ENCODE measurements around the gene TNFAIP8L2. TPM values are rescaled to one million over a fixed set of nuclear protein-coding genes. Genes with fewer than 3 reads are reported as not detected.
A peak's percentile ranks its signal among the peaks of the same experiment; 100 is the strongest.

The TNFAIP8L2 gene
- total RNA-seq, 1 donor = not detected

DNA sequence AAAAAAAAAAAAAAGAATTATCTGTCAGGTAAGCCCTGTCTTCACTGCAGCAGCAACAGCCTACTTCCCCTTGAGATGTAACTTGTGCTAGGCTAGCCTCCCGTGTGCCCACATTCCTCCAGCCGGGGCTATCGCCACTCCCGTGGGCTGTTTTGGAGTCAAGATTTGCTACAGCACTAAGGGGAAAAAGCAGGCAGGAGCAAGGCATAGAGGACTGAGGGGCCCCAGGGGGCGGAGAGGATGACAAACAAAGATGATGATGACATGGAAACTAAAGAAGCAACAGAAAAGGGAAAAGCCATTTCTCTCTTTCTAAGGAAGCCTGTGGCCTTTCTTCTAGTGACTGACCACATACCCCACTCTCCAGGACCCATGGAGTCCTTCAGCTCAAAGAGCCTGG is 1.9 kb downstream of the TNFAIP8L2 start:
- H3K4me3 ChIP-seq (ENCODE audit: low read depth, low read length) = no peak overlapping the region
- DNase-seq (ENCODE audit: low read depth) = no peak
- TF ChIP-seq, protein P1, sequence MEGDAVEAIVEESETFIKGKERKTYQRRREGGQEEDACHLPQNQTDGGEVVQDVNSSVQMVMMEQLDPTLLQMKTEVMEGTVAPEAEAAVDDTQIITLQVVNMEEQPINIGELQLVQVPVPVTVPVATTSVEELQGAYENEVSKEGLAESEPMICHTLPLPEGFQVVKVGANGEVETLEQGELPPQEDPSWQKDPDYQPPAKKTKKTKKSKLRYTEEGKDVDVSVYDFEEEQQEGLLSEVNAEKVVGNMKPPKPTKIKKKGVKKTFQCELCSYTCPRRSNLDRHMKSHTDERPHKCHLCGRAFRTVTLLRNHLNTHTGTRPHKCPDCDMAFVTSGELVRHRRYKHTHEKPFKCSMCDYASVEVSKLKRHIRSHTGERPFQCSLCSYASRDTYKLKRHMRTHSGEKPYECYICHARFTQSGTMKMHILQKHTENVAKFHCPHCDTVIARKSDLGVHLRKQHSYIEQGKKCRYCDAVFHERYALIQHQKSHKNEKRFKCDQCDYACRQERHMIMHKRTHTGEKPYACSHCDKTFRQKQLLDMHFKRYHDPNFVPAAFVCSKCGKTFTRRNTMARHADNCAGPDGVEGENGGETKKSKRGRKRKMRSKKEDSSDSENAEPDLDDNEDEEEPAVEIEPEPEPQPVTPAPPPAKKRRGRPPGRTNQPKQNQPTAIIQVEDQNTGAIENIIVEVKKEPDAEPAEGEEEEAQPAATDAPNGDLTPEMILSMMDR (IDR thresholded peaks at IDR 0.05; ENCODE audit: insufficient read depth, low read length) = no peak

DNA sequence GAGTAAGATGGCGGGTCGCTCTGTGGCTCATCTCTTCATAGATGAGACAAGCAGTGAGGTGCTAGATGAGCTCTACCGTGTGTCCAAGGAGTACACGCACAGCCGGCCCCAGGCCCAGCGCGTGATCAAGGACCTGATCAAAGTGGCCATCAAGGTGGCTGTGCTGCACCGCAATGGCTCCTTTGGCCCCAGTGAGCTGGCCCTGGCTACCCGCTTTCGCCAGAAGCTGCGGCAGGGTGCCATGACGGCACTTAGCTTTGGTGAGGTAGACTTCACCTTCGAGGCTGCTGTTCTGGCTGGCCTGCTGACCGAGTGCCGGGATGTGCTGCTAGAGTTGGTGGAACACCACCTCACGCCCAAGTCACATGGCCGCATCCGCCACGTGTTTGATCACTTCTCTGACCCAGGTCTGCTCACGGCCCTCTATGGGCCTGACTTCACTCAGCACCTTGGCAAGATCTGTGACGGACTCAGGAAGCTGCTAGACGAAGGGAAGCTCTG is 2.4 kb downstream of the TNFAIP8L2 start:
- no peak for DNase-seq (ENCODE audit: low read depth)
- TF ChIP-seq, protein P1 (IDR thresholded peaks at IDR 0.05; ENCODE audit: insufficient read depth, low read length) = no peak
- no peak overlapping the region for H3K4me3 ChIP-seq (ENCODE audit: low read depth, low read length)

DNA sequence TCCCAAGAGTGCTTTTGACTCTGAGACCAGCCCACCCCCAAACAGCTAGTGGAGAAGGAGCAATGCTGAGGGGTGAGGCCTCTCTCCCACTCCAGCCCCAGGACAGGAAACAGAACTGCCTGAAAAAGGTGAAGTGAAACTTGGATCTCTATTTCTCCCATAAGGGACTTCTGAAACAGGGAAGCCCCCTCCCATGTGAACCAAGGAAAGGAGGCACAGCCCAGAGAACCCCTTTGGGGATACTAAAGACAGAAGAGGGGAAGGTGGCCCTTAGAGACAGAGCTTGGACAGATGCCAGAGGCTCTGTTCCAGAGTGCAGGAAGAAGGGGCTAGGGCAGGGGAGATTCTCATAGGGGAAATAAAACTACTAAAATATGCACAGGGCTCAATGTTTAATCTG is 2.9 kb downstream of the TNFAIP8L2 start:
- TF ChIP-seq, protein P1 (IDR thresholded peaks at IDR 0.05; ENCODE audit: insufficient read depth, low read length) = no peak
- no peak for DNase-seq (ENCODE audit: low read depth)
- no peak overlapping the region for H3K4me3 ChIP-seq (ENCODE audit: low read depth, low read length)

DNA sequence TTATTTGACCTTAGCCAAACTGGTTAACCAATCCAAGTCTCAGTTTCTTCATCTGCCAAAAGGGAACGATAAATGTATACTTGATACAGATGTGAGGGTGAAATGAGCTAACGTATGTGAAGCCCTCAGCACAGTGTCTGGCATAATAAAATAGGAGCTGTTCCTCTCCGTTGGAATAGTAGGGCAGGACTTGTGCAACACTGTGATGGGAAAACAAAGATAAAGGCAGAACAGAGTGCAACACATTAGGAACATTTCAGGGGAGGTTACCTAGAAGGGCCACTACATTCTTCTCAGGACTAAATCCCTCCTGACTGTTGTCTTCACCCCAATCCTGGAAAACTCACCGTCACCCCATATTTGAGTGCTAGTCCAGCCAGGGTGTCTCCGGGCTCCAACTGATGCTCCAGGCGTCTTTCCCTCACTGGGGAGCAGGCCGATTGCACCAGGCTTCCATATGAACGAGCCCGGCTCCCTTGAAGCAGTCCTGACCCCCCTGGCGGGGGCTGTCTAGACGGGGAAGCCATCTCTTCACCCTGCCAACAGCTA is 8.4 kb downstream of the TNFAIP8L2 start:
- H3K4me3 ChIP-seq (ENCODE audit: low read depth, low read length) = peak overlapping the region; percentile 92
- TF ChIP-seq, protein P1 (IDR thresholded peaks at IDR 0.05; ENCODE audit: insufficient read depth, low read length) = no peak
- peak; percentile 49 for DNase-seq (ENCODE audit: low read depth)

DNA sequence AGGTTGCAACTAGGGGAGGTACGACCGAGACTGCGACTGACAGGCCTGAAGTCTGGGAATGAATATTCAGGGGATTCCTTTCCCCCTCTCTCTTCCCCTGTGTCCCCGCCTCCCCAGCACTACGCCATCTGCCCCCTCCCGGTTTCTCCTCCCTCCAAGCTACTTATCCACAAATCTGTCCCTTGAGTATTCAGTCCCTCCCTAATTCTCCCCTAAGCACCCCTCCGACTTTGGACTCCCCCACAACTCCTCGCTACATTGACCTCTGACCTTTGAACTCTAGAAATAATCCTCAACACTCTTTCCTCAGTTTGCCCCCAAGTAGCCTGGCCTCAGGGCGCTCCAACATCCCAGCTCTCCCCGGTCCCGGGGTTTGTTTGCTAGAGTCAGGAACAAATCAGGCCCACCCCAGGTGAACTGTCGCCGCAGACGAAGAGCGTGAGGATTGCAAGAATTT is 8.9 kb downstream of the TNFAIP8L2 start:
- H3K4me3 ChIP-seq (ENCODE audit: low read depth, low read length) = peak overlapping the region; percentile 92
- peak; percentile 67 for DNase-seq (ENCODE audit: low read depth)
- TF ChIP-seq, protein P1 (IDR thresholded peaks at IDR 0.05; ENCODE audit: insufficient read depth, low read length) = no peak

DNA sequence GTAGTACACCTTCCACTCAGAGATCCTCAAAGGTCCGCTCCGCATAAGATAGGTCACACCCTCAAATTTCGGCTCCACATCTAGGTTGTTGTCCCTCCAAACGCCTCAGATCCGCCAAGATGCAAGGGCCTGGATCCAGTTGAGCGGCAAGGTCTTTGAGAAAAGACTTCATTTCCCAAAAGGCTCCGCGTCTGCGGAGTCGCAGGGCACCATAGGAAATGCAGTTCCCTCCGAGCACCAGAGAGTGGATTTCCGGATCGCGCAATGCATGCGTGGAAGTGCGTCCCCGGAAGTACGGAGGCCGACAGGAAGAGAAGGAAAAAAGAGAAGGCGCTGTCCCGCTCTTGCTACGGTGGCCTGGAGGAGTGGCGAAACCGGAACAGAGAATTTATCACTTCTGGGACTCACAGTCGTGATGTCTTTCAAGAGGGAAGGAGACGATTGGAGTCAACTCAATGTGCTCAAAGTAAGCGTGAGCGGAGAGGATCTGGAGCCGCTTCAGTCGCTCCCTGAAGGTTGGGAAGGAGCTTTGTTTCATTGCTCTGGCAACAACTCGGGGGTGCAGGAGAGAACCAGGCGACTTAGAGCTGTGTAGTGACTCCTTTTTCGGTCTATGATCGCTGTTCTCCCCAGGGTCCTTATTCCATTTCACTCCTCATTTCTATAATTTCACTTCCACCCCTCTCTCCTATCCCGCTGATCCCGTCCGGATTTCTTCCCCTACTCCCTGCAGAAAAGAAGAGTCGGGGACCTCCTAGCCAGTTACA is 9.5 kb downstream of the TNFAIP8L2 start, which contains the start of the genes LYSMD1 and SCNM1:
Gene LYSMD1 (minus strand): TSS at position 165 of the 767 bp plus-strand sequence. CDS start 644 bp downstream, outside the sequence.
Gene SCNM1 (plus strand): TSS at position 407 of the 767 bp plus-strand sequence. CDS start 9 bp downstream, at position 416.
- TF ChIP-seq, protein P1 (IDR thresholded peaks at IDR 0.05; ENCODE audit: insufficient read depth, low read length) = no peak
- peak within 1 kb of the TSS; percentile 98 for H3K4me3 ChIP-seq (ENCODE audit: low read depth, low read length)
- peak; percentile 99 for DNase-seq (ENCODE audit: low read depth)
